ENCODE results near the gene FAM227B. TPM values are rescaled to one million over a fixed set of nuclear protein-coding genes. Genes with fewer than 3 reads are reported as not detected.

The FAM227B gene
- polyA plus RNA-seq, 1 donor (not counting 4 experiments of a cell fraction or from before 2014, with no cell fraction given), result 7.2 TPM

DNA sequence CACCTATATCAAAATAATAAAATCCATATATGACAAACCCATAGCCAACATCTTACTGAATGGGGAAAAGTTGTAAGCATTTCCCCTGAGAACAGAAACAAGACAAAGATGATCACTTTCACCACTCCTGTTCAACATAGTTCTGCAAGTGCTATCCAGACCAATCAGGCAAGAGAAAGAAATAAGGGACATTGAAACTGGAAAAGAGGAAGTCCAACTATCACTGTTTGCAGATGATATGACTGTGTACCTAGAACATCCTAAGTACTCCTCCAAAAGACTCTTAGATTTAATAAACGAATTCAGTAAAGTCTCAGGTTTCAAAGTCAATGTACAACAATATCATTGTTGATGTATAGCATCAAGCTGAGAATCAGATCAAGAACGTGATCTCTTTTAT, 233.1 kb downstream of the FAM227B start:
- Histone ChIP-seq H3K9me1 (ENCODE audit: control insufficient read depth, extremely low read depth, insufficient read depth, low read length) (no peaks in the 10 kb centered on the region), H3K4me1 (ENCODE audit: control insufficient read depth, extremely low read depth, insufficient read depth, low read length) (no peaks in the 10 kb centered on the region), H3K27ac (ENCODE audit: control insufficient read depth, insufficient read depth, low read length) (no peak overlapping the region), H3K4me2 (ENCODE audit: control insufficient read depth, extremely low read depth, insufficient read depth, low read depth, low read length) (no peak overlapping the region), H3K9ac (ENCODE audit: control insufficient read depth, extremely low read depth, insufficient read depth, low read length) (no peak overlapping the region), H3K27me3 (ENCODE audit: control insufficient read depth, extremely low read depth, insufficient read depth, low read length) (no peaks in the 10 kb centered on the region), H3K4me3 (ENCODE audit: control insufficient read depth in 2 of 3, extremely low read depth in 1 of 3, insufficient read depth in 2 of 3, low read depth in 1 of 3, low read length in 3 of 3) (no peak overlapping the region), H4K20me1 (ENCODE audit: control insufficient read depth, extremely low read depth, insufficient read depth, low read length) (no peaks in the 10 kb centered on the region), H3K9me3 (ENCODE audit: control insufficient read depth, low read depth, low read length) (no peaks in the 10 kb centered on the region), H2AFZ (ENCODE audit: control insufficient read depth, low read length) (no peak overlapping the region), H3K79me2 (ENCODE audit: control insufficient read depth, insufficient read depth, low read length) (no peaks in the 10 kb centered on the region), H3K36me3 (ENCODE audit: control insufficient read depth in 2 of 2, extremely low read depth in 1 of 2, insufficient read depth in 2 of 2, low read length in 2 of 2) (no peaks in the 10 kb centered on the region)
- FAIRE-seq (no peak), DNase-seq (ENCODE audit: low read depth, low spot score) (no peak)
- TF ChIP-seq, protein P1, sequence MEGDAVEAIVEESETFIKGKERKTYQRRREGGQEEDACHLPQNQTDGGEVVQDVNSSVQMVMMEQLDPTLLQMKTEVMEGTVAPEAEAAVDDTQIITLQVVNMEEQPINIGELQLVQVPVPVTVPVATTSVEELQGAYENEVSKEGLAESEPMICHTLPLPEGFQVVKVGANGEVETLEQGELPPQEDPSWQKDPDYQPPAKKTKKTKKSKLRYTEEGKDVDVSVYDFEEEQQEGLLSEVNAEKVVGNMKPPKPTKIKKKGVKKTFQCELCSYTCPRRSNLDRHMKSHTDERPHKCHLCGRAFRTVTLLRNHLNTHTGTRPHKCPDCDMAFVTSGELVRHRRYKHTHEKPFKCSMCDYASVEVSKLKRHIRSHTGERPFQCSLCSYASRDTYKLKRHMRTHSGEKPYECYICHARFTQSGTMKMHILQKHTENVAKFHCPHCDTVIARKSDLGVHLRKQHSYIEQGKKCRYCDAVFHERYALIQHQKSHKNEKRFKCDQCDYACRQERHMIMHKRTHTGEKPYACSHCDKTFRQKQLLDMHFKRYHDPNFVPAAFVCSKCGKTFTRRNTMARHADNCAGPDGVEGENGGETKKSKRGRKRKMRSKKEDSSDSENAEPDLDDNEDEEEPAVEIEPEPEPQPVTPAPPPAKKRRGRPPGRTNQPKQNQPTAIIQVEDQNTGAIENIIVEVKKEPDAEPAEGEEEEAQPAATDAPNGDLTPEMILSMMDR (optimal IDR thresholded peaks at IDR 0.05 in 1 of 3, IDR thresholded peaks at IDR 0.05 in 1 of 3, conservative IDR thresholded peaks at IDR 0.05 in 1 of 3; ENCODE audit: extremely low read depth in 1 of 3, insufficient read depth in 2 of 3, low read length in 3 of 3), result no peak
- TF ChIP-seq EZH2 (IDR thresholded peaks at IDR 0.05; ENCODE audit: low read length), result no peak
- dilution Hi-C loops (cut with MboI; ENCODE audit: extremely low pct_ligation_motif_present, low sequenced_read_pairs), result no loop called here

DNA sequence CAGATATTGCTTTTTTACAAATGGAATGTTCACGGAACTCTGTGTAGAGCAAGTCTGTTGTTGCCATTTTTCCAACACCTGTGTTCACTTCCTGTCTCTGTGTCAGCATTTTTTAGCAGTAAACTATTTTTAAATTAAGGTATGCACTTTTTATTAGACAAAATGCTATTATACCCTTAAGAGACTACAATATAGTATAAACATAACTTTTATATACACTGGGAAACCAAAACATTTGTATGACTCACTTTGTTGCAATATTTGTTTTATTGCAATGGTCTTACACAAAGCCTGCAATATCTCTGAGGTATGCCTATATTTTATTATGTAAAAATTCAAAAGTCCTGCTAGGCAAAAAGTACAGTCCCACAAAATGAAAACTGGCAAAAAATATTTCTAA, 237.4 kb downstream of the FAM227B start:
- H3K4me3 ChIP-seq (ENCODE audit: control insufficient read depth in 2 of 3, extremely low read depth in 1 of 3, insufficient read depth in 2 of 3, low read depth in 1 of 3, low read length in 3 of 3), result no peak overlapping the region
- no peaks in the 10 kb centered on the region for H3K4me1 ChIP-seq (ENCODE audit: control insufficient read depth, extremely low read depth, insufficient read depth, low read length)
- H3K27me3 ChIP-seq (ENCODE audit: control insufficient read depth, extremely low read depth, insufficient read depth, low read length), result no peaks in the 10 kb centered on the region
- no peaks in the 10 kb centered on the region for H3K9me3 ChIP-seq (ENCODE audit: control insufficient read depth, low read depth, low read length)
- H3K27ac ChIP-seq (ENCODE audit: control insufficient read depth, insufficient read depth, low read length), result no peak overlapping the region
- TF ChIP-seq EZH2 (IDR thresholded peaks at IDR 0.05; ENCODE audit: low read length), result no peak
- TF ChIP-seq, protein P1 (optimal IDR thresholded peaks at IDR 0.05 in 1 of 3, IDR thresholded peaks at IDR 0.05 in 1 of 3, conservative IDR thresholded peaks at IDR 0.05 in 1 of 3; ENCODE audit: extremely low read depth in 1 of 3, insufficient read depth in 2 of 3, low read length in 3 of 3), result no peak
- no peaks in the 10 kb centered on the region for H3K79me2 ChIP-seq (ENCODE audit: control insufficient read depth, insufficient read depth, low read length)
- no peak overlapping the region for H3K4me2 ChIP-seq (ENCODE audit: control insufficient read depth, extremely low read depth, insufficient read depth, low read depth, low read length)
- no peaks in the 10 kb centered on the region for H4K20me1 ChIP-seq (ENCODE audit: control insufficient read depth, extremely low read depth, insufficient read depth, low read length)
- FAIRE-seq (no peak), DNase-seq (ENCODE audit: low read depth, low spot score) (no peak)
- H3K9ac ChIP-seq (ENCODE audit: control insufficient read depth, extremely low read depth, insufficient read depth, low read length), result no peak overlapping the region
- dilution Hi-C loops (cut with MboI; ENCODE audit: extremely low pct_ligation_motif_present, low sequenced_read_pairs), result no loop called here
- no peaks in the 10 kb centered on the region for H3K9me1 ChIP-seq (ENCODE audit: control insufficient read depth, extremely low read depth, insufficient read depth, low read length)
- H3K36me3 ChIP-seq (ENCODE audit: control insufficient read depth in 2 of 2, extremely low read depth in 1 of 2, insufficient read depth in 2 of 2, low read length in 2 of 2), result no peaks in the 10 kb centered on the region
- no peak overlapping the region for H2AFZ ChIP-seq (ENCODE audit: control insufficient read depth, low read length)
